ENCODE data around the gene HOXC12. TPM values are rescaled to one million over a fixed set of nuclear protein-coding genes. Genes with fewer than 3 reads are reported as not detected.

HOXC12 gene
- total RNA-seq, 1 donor from 2014 or later = not detected

GRCh38 chr12:53983950-53984572, 29.4 kb downstream of the HOXC12 start:
- peak overlapping the region; percentile 97 for H3K27ac ChIP-seq (ENCODE audit: low read depth, low read length)
- H3K9ac ChIP-seq (ENCODE audit: low read depth in 1 of 3, low read length in 3 of 3) = peak overlapping the region; percentile 84 to 97 (median 88)
- H3K9me3 ChIP-seq (ENCODE audit: control insufficient read depth in 3 of 3, low read length in 3 of 3) = no peaks in the 10 kb centered on the region
- H3K27me3 ChIP-seq (ENCODE audit: control insufficient read depth in 3 of 3, insufficient read depth in 3 of 3, low read length in 3 of 3) = peaks cover 18 to 51% (median 30%) of the 10 kb centered on the region in 3 donors
- no peaks in the 10 kb centered on the region for H3K36me3 ChIP-seq (ENCODE audit: control insufficient read depth in 3 of 3, insufficient read depth in 3 of 3, low read length in 3 of 3)
- peak overlapping the region; percentile 65 to 70 (median 70) for H3K4me3 ChIP-seq (ENCODE audit: low read length in 3 of 3)
- H3K4me1 ChIP-seq (ENCODE audit: control insufficient read depth in 3 of 3, insufficient read depth in 3 of 3, low read length in 3 of 3) = peaks cover 36 to 76% (median 44%) of the 10 kb centered on the region in 3 donors

- H3K36me3 ChIP-seq (ENCODE audit: control insufficient read depth in 3 of 3, insufficient read depth in 3 of 3, low read length in 3 of 3) = no peaks in the 10 kb centered on the region
- peaks cover 40 to 78% (median 46%) of the 10 kb centered on the region in 3 donors for H3K4me1 ChIP-seq (ENCODE audit: control insufficient read depth in 3 of 3, insufficient read depth in 3 of 3, low read length in 3 of 3)
- peak within 1 kb of the TSS; percentile 97 for H3K9ac ChIP-seq (ENCODE audit: low read depth in 1 of 3, low read length in 3 of 3)
- peaks cover 12 to 44% (median 26%) of the 10 kb centered on the region in 3 donors for H3K27me3 ChIP-seq (ENCODE audit: control insufficient read depth in 3 of 3, insufficient read depth in 3 of 3, low read length in 3 of 3)
- H3K27ac ChIP-seq (ENCODE audit: low read depth, low read length) = peak within 1 kb of the TSS; percentile 100
- H3K9me3 ChIP-seq (ENCODE audit: control insufficient read depth in 3 of 3, low read length in 3 of 3) = no peaks in the 10 kb centered on the region
- peak within 1 kb of the TSS; percentile 87 to 95 (median 91) for H3K4me3 ChIP-seq (ENCODE audit: low read length in 3 of 3)
These were observed 30.4 kb downstream of the HOXC12 start, which contains the start of gene HOXC10 for GRCh38 chr12:53984901-53985691. Gene HOXC10, plus strand, starts transcription at chr12:53985146. Its CDS starts 114 bp downstream, at chr12:53985260.

GRCh38 chr12:53985692-53985993, 30.9 kb downstream of the HOXC12 start:
- peaks cover 46 to 82% (median 51%) of the 10 kb centered on the region in 3 donors for H3K4me1 ChIP-seq (ENCODE audit: control insufficient read depth in 3 of 3, insufficient read depth in 3 of 3, low read length in 3 of 3)
- no peaks in the 10 kb centered on the region for H3K9me3 ChIP-seq (ENCODE audit: control insufficient read depth in 3 of 3, low read length in 3 of 3)
- H3K27ac ChIP-seq (ENCODE audit: low read depth, low read length) = peak overlapping the region; percentile 100
- H3K9ac ChIP-seq (ENCODE audit: low read depth in 1 of 3, low read length in 3 of 3) = peak overlapping the region; percentile 95 to 97 (median 97)
- H3K4me3 ChIP-seq (ENCODE audit: low read length in 3 of 3) = peak overlapping the region; percentile 87 to 95 (median 91)
- H3K36me3 ChIP-seq (ENCODE audit: control insufficient read depth in 3 of 3, insufficient read depth in 3 of 3, low read length in 3 of 3) = no peaks in the 10 kb centered on the region
- peaks cover 10 to 39% (median 26%) of the 10 kb centered on the region in 3 donors for H3K27me3 ChIP-seq (ENCODE audit: control insufficient read depth in 3 of 3, insufficient read depth in 3 of 3, low read length in 3 of 3)

GRCh38 chr12:53985994-53986685, 31.4 kb downstream of the HOXC12 start:
- H3K36me3 ChIP-seq (ENCODE audit: control insufficient read depth in 3 of 3, insufficient read depth in 3 of 3, low read length in 3 of 3) = no peaks in the 10 kb centered on the region
- peaks cover 51 to 84% (median 53%) of the 10 kb centered on the region in 3 donors for H3K4me1 ChIP-seq (ENCODE audit: control insufficient read depth in 3 of 3, insufficient read depth in 3 of 3, low read length in 3 of 3)
- H3K9ac ChIP-seq (ENCODE audit: low read depth in 1 of 3, low read length in 3 of 3) = peak overlapping the region; percentile 95 to 97 (median 97)
- H3K27me3 ChIP-seq (ENCODE audit: control insufficient read depth in 3 of 3, insufficient read depth in 3 of 3, low read length in 3 of 3) = peaks cover 10 to 34% (median 26%) of the 10 kb centered on the region in 3 donors
- H3K27ac ChIP-seq (ENCODE audit: low read depth, low read length) = peak overlapping the region; percentile 100
- H3K4me3 ChIP-seq (ENCODE audit: low read length in 3 of 3) = peak overlapping the region; percentile 87 to 95 (median 91)
- no peaks in the 10 kb centered on the region for H3K9me3 ChIP-seq (ENCODE audit: control insufficient read depth in 3 of 3, low read length in 3 of 3)

- peaks cover 54 to 86% (median 58%) of the 10 kb centered on the region in 3 donors for H3K4me1 ChIP-seq (ENCODE audit: control insufficient read depth in 3 of 3, insufficient read depth in 3 of 3, low read length in 3 of 3)
- peak overlapping the region; percentile 100 for H3K27ac ChIP-seq (ENCODE audit: low read depth, low read length)
- peak overlapping the region; percentile 87 to 95 (median 91) for H3K4me3 ChIP-seq (ENCODE audit: low read length in 3 of 3)
- no peaks in the 10 kb centered on the region for H3K9me3 ChIP-seq (ENCODE audit: control insufficient read depth in 3 of 3, low read length in 3 of 3)
- peak overlapping the region; percentile 95 to 97 (median 97) for H3K9ac ChIP-seq (ENCODE audit: low read depth in 1 of 3, low read length in 3 of 3)
- peaks cover 10 to 28% (median 24%) of the 10 kb centered on the region in 3 donors for H3K27me3 ChIP-seq (ENCODE audit: control insufficient read depth in 3 of 3, insufficient read depth in 3 of 3, low read length in 3 of 3)
- H3K36me3 ChIP-seq (ENCODE audit: control insufficient read depth in 3 of 3, insufficient read depth in 3 of 3, low read length in 3 of 3) = no peaks in the 10 kb centered on the region
These were observed 32.2 kb downstream of the HOXC12 start for GRCh38 chr12:53986686-53987483.

- Histone ChIP-seq H3K9ac (ENCODE audit: low read depth in 1 of 3, low read length in 3 of 3) (peak overlapping the region; percentile 95 to 97 (median 97)), H3K4me3 (ENCODE audit: low read length in 3 of 3) (peak overlapping the region; percentile 87 to 95 (median 91)), H3K27ac (ENCODE audit: low read depth, low read length) (peak overlapping the region; percentile 100), H3K4me1 (ENCODE audit: control insufficient read depth in 3 of 3, insufficient read depth in 3 of 3, low read length in 3 of 3) (peaks cover 62 to 84% (median 64%) of the 10 kb centered on the region in 3 donors), H3K36me3 (ENCODE audit: control insufficient read depth in 3 of 3, insufficient read depth in 3 of 3, low read length in 3 of 3) (no peaks in the 10 kb centered on the region), H3K9me3 (ENCODE audit: control insufficient read depth in 3 of 3, low read length in 3 of 3) (no peaks in the 10 kb centered on the region), H3K27me3 (ENCODE audit: control insufficient read depth in 3 of 3, insufficient read depth in 3 of 3, low read length in 3 of 3) (peaks cover 10 to 24% (median 19%) of the 10 kb centered on the region in 3 donors)
These were observed 33.1 kb downstream of the HOXC12 start for GRCh38 chr12:53987787-53988230.

- H3K9ac ChIP-seq (ENCODE audit: low read depth in 1 of 3, low read length in 3 of 3) = peak overlapping the region; percentile 34 to 97 (median 65)
- peaks cover 68 to 83% (median 70%) of the 10 kb centered on the region in 3 donors for H3K4me1 ChIP-seq (ENCODE audit: control insufficient read depth in 3 of 3, insufficient read depth in 3 of 3, low read length in 3 of 3)
- no peaks in the 10 kb centered on the region for H3K9me3 ChIP-seq (ENCODE audit: control insufficient read depth in 3 of 3, low read length in 3 of 3)
- peaks cover 9 to 24% (median 10%) of the 10 kb centered on the region in 3 donors for H3K27me3 ChIP-seq (ENCODE audit: control insufficient read depth in 3 of 3, insufficient read depth in 3 of 3, low read length in 3 of 3)
- peak overlapping the region; percentile 100 for H3K27ac ChIP-seq (ENCODE audit: low read depth, low read length)
- H3K4me3 ChIP-seq (ENCODE audit: low read length in 3 of 3) = peak overlapping the region; percentile 52 to 91 (median 57)
- H3K36me3 ChIP-seq (ENCODE audit: control insufficient read depth in 3 of 3, insufficient read depth in 3 of 3, low read length in 3 of 3) = no peaks in the 10 kb centered on the region
These were observed 34.0 kb downstream of the HOXC12 start for GRCh38 chr12:53988541-53989226.

- Histone ChIP-seq H3K9ac (ENCODE audit: low read depth in 1 of 3, low read length in 3 of 3) (peak overlapping the region; percentile 64 to 81 (median 69)), H3K27ac (ENCODE audit: low read depth, low read length) (peak overlapping the region; percentile 100), H3K36me3 (ENCODE audit: control insufficient read depth in 3 of 3, insufficient read depth in 3 of 3, low read length in 3 of 3) (no peaks in the 10 kb centered on the region), H3K4me3 (ENCODE audit: low read length in 3 of 3) (peak overlapping the region; percentile 57 to 91 (median 70)), H3K9me3 (ENCODE audit: control insufficient read depth in 3 of 3, low read length in 3 of 3) (no peaks in the 10 kb centered on the region), H3K27me3 (ENCODE audit: control insufficient read depth in 3 of 3, insufficient read depth in 3 of 3, low read length in 3 of 3) (peaks cover 4 to 21% (median 5%) of the 10 kb centered on the region in 3 donors), H3K4me1 (ENCODE audit: control insufficient read depth in 3 of 3, insufficient read depth in 3 of 3, low read length in 3 of 3) (peaks cover 69 to 86% (median 70%) of the 10 kb centered on the region in 3 donors)
These were observed 34.8 kb downstream of the HOXC12 start for GRCh38 chr12:53989227-53990113.
